GM23338 (cell line): Measurements from ENCODE around the gene ADRA2B. TPM values are rescaled to one million over a fixed set of nuclear protein-coding genes. Genes with fewer than 3 reads are reported as not detected.

ENCODE experiments used
- ATAC-seq: fragments of 200-7000 bp; cut with Tn5 transposase; 3 replicates; pipeline ENCODE4 v1.9.1; 2020
- DNase-seq: peaks from one replicate; pipeline ENCODE4 v3.0.0-alpha.2; 2015; ENCODE audit warnings: low spot score
- H2AFZ ChIP-seq: fragments of 200-600 bp; sonication (generic); 2 replicates; pipeline ENCODE4 v1.8.0; 2016; ENCODE audit warnings: antibody characterized with exemption, mild to moderate bottlenecking, moderate library complexity
- H3F3A ChIP-seq: fragments of 200-600 bp; sonication (generic); replicated peaks from 2 replicates; pipeline ENCODE4 v1.8.0; 2017; ENCODE audit warnings: antibody characterized with exemption, mixed run types, low read depth
- H3K27ac ChIP-seq: fragments of 200-600 bp; sonication (generic); 2 replicates; pipeline ENCODE4 v1.6.1; 2016; ENCODE audit warnings: low read depth
- H3K27me3 ChIP-seq: fragments of 200-600 bp; sonication (generic); 2 replicates; pipeline ENCODE4 v1.8.0; 2016; ENCODE audit warnings: mild to moderate bottlenecking, mixed run types, moderate library complexity; ENCODE audit not compliant: insufficient read depth
- H3K36me3 ChIP-seq: fragments of 200-600 bp; sonication (generic); 2 replicates; pipeline ENCODE4 v1.8.0; 2016; ENCODE audit warnings: mild to moderate bottlenecking; ENCODE audit not compliant: insufficient read depth
- H3K4me1 ChIP-seq: fragments of 200-600 bp; sonication (generic); 2 replicates; pipeline ENCODE4 v1.8.0; 2016; ENCODE audit warnings: mild to moderate bottlenecking, moderate library complexity; ENCODE audit not compliant: insufficient read depth
- H3K4me2 ChIP-seq: fragments of 200-600 bp; sonication (generic); 2 replicates; pipeline ENCODE4 v1.7.1; 2017; ENCODE audit warnings: mixed run types
- H3K4me3 ChIP-seq: fragments of 200-600 bp; sonication (generic); 2 replicates; pipeline ENCODE4 v1.6.1; 2016; ENCODE audit warnings: mixed run types
- H3K79me2 ChIP-seq: fragments of 200-600 bp; sonication (generic); replicated peaks from 2 replicates; pipeline ENCODE4 v1.8.0; 2017; ENCODE audit warnings: mild to moderate bottlenecking; ENCODE audit not compliant: insufficient read depth
- H3K9me2 ChIP-seq: fragments of 200-600 bp; sonication (generic); 2 replicates; pipeline ENCODE4 v1.8.0; 2017; ENCODE audit not compliant: insufficient read depth
- H4K20me1 ChIP-seq: fragments of 200-600 bp; sonication (generic); replicated peaks from 2 replicates; pipeline ENCODE4 v1.8.0; 2017; ENCODE audit warnings: mild to moderate bottlenecking; ENCODE audit not compliant: insufficient read depth
- H3K27ac Mint-ChIP-seq: 2 replicates; pipeline ENCODE4 v1.8.0; 2020; ENCODE audit warnings: inconsistent platforms, mild to moderate bottlenecking, moderate library complexity, mixed read lengths
- H3K27me3 Mint-ChIP-seq: 3 replicates; pipeline ENCODE4 v1.8.0; 2022; ENCODE audit warnings: low read depth, mild to moderate bottlenecking, moderate library complexity, mixed read lengths, inconsistent platforms; ENCODE audit not compliant: insufficient read depth, poor library complexity
- H3K36me3 Mint-ChIP-seq: 3 replicates; pipeline ENCODE4 v1.8.0; 2021; ENCODE audit warnings: low read depth, mild to moderate bottlenecking, inconsistent platforms, moderate library complexity, mixed read lengths
- H3K4me1 Mint-ChIP-seq: 3 replicates; pipeline ENCODE4 v1.8.0; 2020; ENCODE audit warnings: mild to moderate bottlenecking, inconsistent platforms, mixed read lengths
- H3K4me3 Mint-ChIP-seq: 3 replicates; pipeline ENCODE4 v1.8.0; 2021; ENCODE audit warnings: moderate library complexity, mild to moderate bottlenecking, inconsistent platforms, mixed read lengths
- H3K9me3 Mint-ChIP-seq: 3 replicates; pipeline ENCODE4 v1.8.0; 2020; ENCODE audit warnings: moderate library complexity, mild to moderate bottlenecking, inconsistent platforms, mixed read lengths
- JUNB ChIP-seq: IDR thresholded peaks from one replicate; pipeline ENCODE4 v1.6.1; 2016; ENCODE audit warnings: antibody characterized with exemption; ENCODE audit not compliant: unreplicated experiment
- POLR2AphosphoS5 ChIP-seq: IDR thresholded peaks from 2 replicates; pipeline ENCODE4 v1.6.1; 2016; ENCODE audit warnings: antibody characterized with exemption, low read depth
- ZNF331 ChIP-seq: fragments of 250-450 bp; sonication (Bioruptor Pico); IDR thresholded peaks from 2 replicates; pipeline ENCODE4 v1.5.0; 2020; ENCODE audit warnings: low read depth, mild to moderate bottlenecking, moderate library complexity
- polyA plus RNA-seq: library from polyadenylated mRNA; unstranded; fragments of >200 nt; fragmentation: Nextera tagmentation; extraction: Ambion mirVana; gene quantifications from 2 replicates; pipeline ENCODE4 v1.2.1, GENCODE V29; 2016
- total RNA-seq: library from RNA; depleted of rRNA; stranded (reverse); fragments of >200 nt; shearing (Covaris generic); gene quantifications from 2 replicates; pipeline ENCODE4 v1.2.3, GENCODE V29; 2014
- TF ChIP-seq, protein P1 (sequence below): fragments of 250-450 bp; sonication (Bioruptor Pico); IDR thresholded peaks from 2 replicates; pipeline ENCODE4 v1.5.0; 2020; ENCODE audit warnings: mild to moderate bottlenecking, moderate library complexity

ADRA2B gene
- total and polyA plus RNA-seq, 2 experiments from 2014 or later = 1.7 to 5.9 TPM

DNA sequence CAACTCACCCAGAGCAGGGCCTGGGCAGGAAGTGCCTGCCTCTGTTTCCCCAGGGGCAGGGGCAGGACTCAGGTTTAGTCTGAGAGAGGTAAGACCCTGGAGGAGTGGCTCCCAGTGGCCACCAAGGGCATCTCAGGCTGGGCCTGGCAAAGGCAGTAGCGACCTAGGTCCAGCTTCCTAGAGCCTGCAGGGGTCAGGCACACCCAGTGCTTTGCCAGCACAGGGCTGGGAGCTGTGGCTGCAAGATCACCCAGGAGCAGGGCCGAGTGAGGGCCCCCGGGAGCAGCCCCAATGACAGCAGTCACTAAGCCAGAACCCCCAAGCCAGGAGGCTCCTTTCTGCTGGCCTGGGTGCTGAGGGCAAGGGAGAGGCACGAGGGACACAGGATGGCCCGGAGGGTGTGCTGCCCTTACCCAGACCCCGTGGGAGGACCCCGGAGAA, 37.6 kb upstream of the ADRA2B start (continued):
- TF ChIP-seq, protein P1, sequence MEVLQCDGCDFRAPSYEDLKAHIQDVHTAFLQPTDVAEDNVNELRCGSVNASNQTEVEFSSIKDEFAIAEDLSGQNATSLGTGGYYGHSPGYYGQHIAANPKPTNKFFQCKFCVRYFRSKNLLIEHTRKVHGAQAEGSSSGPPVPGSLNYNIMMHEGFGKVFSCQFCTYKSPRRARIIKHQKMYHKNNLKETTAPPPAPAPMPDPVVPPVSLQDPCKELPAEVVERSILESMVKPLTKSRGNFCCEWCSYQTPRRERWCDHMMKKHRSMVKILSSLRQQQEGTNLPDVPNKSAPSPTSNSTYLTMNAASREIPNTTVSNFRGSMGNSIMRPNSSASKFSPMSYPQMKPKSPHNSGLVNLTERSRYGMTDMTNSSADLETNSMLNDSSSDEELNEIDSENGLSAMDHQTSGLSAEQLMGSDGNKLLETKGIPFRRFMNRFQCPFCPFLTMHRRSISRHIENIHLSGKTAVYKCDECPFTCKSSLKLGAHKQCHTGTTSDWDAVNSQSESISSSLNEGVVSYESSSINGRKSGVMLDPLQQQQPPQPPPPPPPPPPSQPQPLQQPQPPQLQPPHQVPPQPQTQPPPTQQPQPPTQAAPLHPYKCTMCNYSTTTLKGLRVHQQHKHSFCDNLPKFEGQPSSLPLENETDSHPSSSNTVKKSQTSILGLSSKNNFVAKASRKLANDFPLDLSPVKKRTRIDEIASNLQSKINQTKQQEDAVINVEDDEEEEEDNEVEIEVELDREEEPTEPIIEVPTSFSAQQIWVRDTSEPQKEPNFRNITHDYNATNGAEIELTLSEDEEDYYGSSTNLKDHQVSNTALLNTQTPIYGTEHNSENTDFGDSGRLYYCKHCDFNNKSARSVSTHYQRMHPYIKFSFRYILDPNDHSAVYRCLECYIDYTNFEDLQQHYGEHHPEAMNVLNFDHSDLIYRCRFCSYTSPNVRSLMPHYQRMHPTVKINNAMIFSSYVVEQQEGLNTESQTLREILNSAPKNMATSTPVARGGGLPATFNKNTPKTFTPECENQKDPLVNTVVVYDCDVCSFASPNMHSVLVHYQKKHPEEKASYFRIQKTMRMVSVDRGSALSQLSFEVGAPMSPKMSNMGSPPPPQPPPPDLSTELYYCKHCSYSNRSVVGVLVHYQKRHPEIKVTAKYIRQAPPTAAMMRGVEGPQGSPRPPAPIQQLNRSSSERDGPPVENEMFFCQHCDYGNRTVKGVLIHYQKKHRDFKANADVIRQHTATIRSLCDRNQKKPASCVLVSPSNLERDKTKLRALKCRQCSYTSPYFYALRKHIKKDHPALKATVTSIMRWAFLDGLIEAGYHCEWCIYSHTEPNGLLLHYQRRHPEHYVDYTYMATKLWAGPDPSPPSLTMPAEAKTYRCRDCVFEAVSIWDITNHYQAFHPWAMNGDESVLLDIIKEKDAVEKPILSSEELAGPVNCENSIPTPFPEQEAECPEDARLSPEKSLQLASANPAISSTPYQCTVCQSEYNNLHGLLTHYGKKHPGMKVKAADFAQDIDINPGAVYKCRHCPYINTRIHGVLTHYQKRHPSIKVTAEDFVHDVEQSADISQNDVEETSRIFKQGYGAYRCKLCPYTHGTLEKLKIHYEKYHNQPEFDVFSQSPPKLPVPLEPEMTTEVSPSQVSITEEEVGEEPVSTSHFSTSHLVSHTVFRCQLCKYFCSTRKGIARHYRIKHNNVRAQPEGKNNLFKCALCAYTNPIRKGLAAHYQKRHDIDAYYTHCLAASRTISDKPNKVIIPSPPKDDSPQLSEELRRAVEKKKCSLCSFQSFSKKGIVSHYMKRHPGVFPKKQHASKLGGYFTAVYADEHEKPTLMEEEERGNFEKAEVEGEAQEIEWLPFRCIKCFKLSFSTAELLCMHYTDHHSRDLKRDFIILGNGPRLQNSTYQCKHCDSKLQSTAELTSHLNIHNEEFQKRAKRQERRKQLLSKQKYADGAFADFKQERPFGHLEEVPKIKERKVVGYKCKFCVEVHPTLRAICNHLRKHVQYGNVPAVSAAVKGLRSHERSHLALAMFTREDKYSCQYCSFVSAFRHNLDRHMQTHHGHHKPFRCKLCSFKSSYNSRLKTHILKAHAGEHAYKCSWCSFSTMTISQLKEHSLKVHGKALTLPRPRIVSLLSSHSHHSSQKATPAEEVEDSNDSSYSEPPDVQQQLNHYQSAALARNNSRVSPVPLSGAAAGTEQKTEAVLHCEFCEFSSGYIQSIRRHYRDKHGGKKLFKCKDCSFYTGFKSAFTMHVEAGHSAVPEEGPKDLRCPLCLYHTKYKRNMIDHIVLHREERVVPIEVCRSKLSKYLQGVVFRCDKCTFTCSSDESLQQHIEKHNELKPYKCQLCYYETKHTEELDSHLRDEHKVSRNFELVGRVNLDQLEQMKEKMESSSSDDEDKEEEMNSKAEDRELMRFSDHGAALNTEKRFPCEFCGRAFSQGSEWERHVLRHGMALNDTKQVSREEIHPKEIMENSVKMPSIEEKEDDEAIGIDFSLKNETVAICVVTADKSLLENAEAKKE = no peak
- TF ChIP-seq JUNB = no peak

DNA sequence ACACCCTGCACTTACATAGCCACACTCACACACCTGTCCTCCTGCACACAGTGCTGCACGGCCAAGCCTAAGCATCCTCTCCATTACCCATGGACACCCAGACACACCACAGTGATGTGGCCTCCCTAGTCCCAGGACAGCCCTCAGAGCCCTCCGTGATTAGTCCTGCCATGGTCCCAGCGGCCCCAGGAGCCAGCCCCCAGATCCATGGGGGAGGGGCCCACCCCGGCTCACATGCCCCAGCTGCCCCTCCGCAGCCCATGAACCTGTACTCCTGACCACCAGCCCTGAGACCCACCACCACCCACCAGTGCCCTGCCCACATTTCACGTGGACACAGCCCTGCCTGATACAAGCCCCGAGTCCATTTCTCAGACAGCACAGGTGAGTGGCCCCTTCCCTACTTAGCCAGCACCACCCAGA, 36.9 kb upstream of the ADRA2B start:
- Histone ChIP-seq H3K4me2 (no peak overlapping the region), H3K9me2 (no peaks in the 10 kb centered on the region), H3K4me1 (peaks cover 13% of the 10 kb centered on the region), H3K79me2 (no peaks in the 10 kb centered on the region), H3K4me3 (no peak overlapping the region), H3K27me3 (no peaks in the 10 kb centered on the region), H3F3A (no peaks in the 10 kb centered on the region; the same call in 1 of the 2 replicates), H4K20me1 (no peaks in the 10 kb centered on the region), H2AFZ (no peak overlapping the region), H3K27ac (no peak overlapping the region), H3K36me3 (no peaks in the 10 kb centered on the region)
- Mint-ChIP-seq H3K27me3 (peaks cover 7% of the 10 kb centered on the region), H3K9me3 (no peaks in the 10 kb centered on the region), H3K4me3 (no peak overlapping the region), H3K27ac (no peak overlapping the region), H3K36me3 (no peaks in the 10 kb centered on the region; the same call in 2 of the 3 replicates), H3K4me1 (peaks cover 28% of the 10 kb centered on the region)
- TF ChIP-seq ZNF331 (CRISPR knock-in tag) (no peak), POLR2AphosphoS5 (no peak)
- no peak for DNase-seq
- ATAC-seq = no peak
